H9 (cell line): ENCODE results near the gene ANAPC2. TPM values are rescaled to one million over a fixed set of nuclear protein-coding genes. Genes with fewer than 3 reads are reported as not detected.

Experiments
- DNase-seq: peaks from one replicate; pipeline ENCODE4 v3.0.0-alpha.2; 2017
- H2AFZ ChIP-seq: one replicate; pipeline ENCODE4 v1.6.1; 2013; ENCODE audit warnings: mild to moderate bottlenecking, low read length, control low read depth, moderate library complexity
- H2AK5ac ChIP-seq: 2 replicates; pipeline ENCODE4 v1.6.1; 2013; ENCODE audit warnings: low read length, control low read depth, mixed read lengths; ENCODE audit not compliant: insufficient read length
- H2BK120ac ChIP-seq: one replicate; pipeline ENCODE4 v1.6.1; 2013; ENCODE audit warnings: low read depth, mild to moderate bottlenecking, low read length, control low read depth, inconsistent platforms; ENCODE audit not compliant: poor library complexity, severe bottlenecking
- H2BK12ac ChIP-seq: 2 replicates; pipeline ENCODE4 v1.6.1; 2013; ENCODE audit warnings: low read length, control low read depth, mixed read lengths, low read depth; ENCODE audit not compliant: insufficient read length
- H2BK15ac ChIP-seq: 2 replicates; pipeline ENCODE4 v1.6.1; 2013; ENCODE audit warnings: low read depth, low read length, control low read depth
- H2BK20ac ChIP-seq: one replicate; pipeline ENCODE4 v1.6.1; 2013; ENCODE audit warnings: low read depth, mild to moderate bottlenecking, low read length, control low read depth, inconsistent platforms; ENCODE audit not compliant: poor library complexity, severe bottlenecking
- H2BK5ac ChIP-seq: 2 replicates; pipeline ENCODE4 v1.6.1; 2013; ENCODE audit warnings: low read length, control low read depth, mixed read lengths; ENCODE audit not compliant: insufficient read length
- H3K14ac ChIP-seq: 2 replicates; pipeline ENCODE4 v1.6.1; 2013; ENCODE audit warnings: low read length, control low read depth; ENCODE audit not compliant: insufficient read depth
- H3K18ac ChIP-seq: 2 replicates; pipeline ENCODE4 v1.6.1; 2013; ENCODE audit warnings: low read depth, mild to moderate bottlenecking, mixed read lengths, low read length, control low read depth; ENCODE audit not compliant: insufficient read length
- H3K23ac ChIP-seq: 2 replicates; pipeline ENCODE4 v1.6.1; 2013; ENCODE audit warnings: low read length, control low read depth, mixed read lengths, low read depth; ENCODE audit not compliant: insufficient read length
- H3K23me2 ChIP-seq: 2 replicates; pipeline ENCODE4 v1.6.1; 2013; ENCODE audit warnings: low read depth, mild to moderate bottlenecking, mixed read lengths, low read length, control low read depth; ENCODE audit not compliant: insufficient read length, poor library complexity, severe bottlenecking
- H3K27ac ChIP-seq: 2 replicates; pipeline ENCODE4 v1.5.1; 2013; ENCODE audit warnings: low read length, control low read depth, mixed read lengths, low read depth; ENCODE audit not compliant: insufficient read length
- H3K27me3 ChIP-seq: 2 replicates; pipeline ENCODE4 v1.6.1; 2013; ENCODE audit warnings: low read length, control low read depth, inconsistent platforms; ENCODE audit not compliant: insufficient read depth
- H3K4ac ChIP-seq: 2 replicates; pipeline ENCODE4 v1.6.1; 2013; ENCODE audit warnings: low read depth, mild to moderate bottlenecking, control low read depth, inconsistent platforms, low read length, moderate library complexity
- H3K4me1 ChIP-seq: 2 replicates; pipeline ENCODE4 v1.6.1; 2013; ENCODE audit warnings: low read length, control low read depth, inconsistent platforms; ENCODE audit not compliant: insufficient read depth
- H3K4me2 ChIP-seq: 2 replicates; pipeline ENCODE4 v1.6.1; 2013; ENCODE audit warnings: low read length, control low read depth, mixed read lengths; ENCODE audit not compliant: insufficient read length, insufficient read depth
- H3K56ac ChIP-seq: 2 replicates; pipeline ENCODE4 v1.6.1; 2013; ENCODE audit warnings: low read depth, mild to moderate bottlenecking, mixed read lengths, low read length, control low read depth; ENCODE audit not compliant: insufficient read length
- H3K79me1 ChIP-seq: 2 replicates; pipeline ENCODE4 v1.6.1; 2013; ENCODE audit warnings: low read depth, mild to moderate bottlenecking, moderate library complexity, low read length, control low read depth, inconsistent platforms; ENCODE audit not compliant: insufficient read depth, poor library complexity, severe bottlenecking
- H3K79me2 ChIP-seq: 2 replicates; pipeline ENCODE4 v1.6.1; 2013; ENCODE audit warnings: low read length, control low read depth, inconsistent platforms; ENCODE audit not compliant: insufficient read depth
- H3K9ac ChIP-seq: 2 replicates; pipeline ENCODE4 v1.6.1; 2013; ENCODE audit warnings: low read length, control low read depth, mixed read lengths; ENCODE audit not compliant: insufficient read length; ENCODE audit errors: extremely low read depth
- H3K9me3 ChIP-seq: one replicate; pipeline ENCODE4 v1.6.1; 2013; ENCODE audit warnings: low read depth, low read length, inconsistent platforms; ENCODE audit not compliant: control insufficient read depth
- H3T11ph ChIP-seq: one replicate; pipeline ENCODE4 v1.6.1; 2013; ENCODE audit warnings: mild to moderate bottlenecking, low read length, control low read depth, inconsistent platforms
- H4K20me1 ChIP-seq: one replicate; pipeline ENCODE4 v1.6.1; 2013; ENCODE audit not compliant: control insufficient read depth, insufficient read length, insufficient read depth
- H4K5ac ChIP-seq: 2 replicates; pipeline ENCODE4 v1.6.1; 2013; ENCODE audit warnings: low read depth, mild to moderate bottlenecking, mixed read lengths, low read length, control low read depth; ENCODE audit not compliant: insufficient read length
- H4K8ac ChIP-seq: replicated peaks from 2 replicates; pipeline ENCODE4 v1.6.1; 2013; ENCODE audit warnings: low read length, control low read depth, mixed read lengths, low read depth; ENCODE audit not compliant: insufficient read length
- H4K91ac ChIP-seq: 2 replicates; pipeline ENCODE4 v1.6.1; 2013; ENCODE audit warnings: low read depth, mild to moderate bottlenecking, moderate library complexity, mixed read lengths, low read length, control low read depth; ENCODE audit not compliant: insufficient read length
- H3K27ac Mint-ChIP-seq, 3 experiments: 2 replicates in 2 of 3; 3 replicates in 1 of 3; pipeline ENCODE4 v1.8.0; 2020 to 2021; ENCODE audit warnings: mixed read lengths in 3 of 3, mild to moderate bottlenecking in 1 of 3, moderate library complexity in 1 of 3
- H3K27me3 Mint-ChIP-seq: 2 replicates; pipeline ENCODE4 v1.8.0; 2021; ENCODE audit warnings: low read depth, mild to moderate bottlenecking, moderate library complexity, mixed read lengths
- H3K36me3 Mint-ChIP-seq, 3 experiments: 2 replicates in 2 of 3; 3 replicates in 1 of 3; pipeline ENCODE4 v1.8.0; 2020 to 2021; ENCODE audit warnings: low read depth in 3 of 3, mixed read lengths in 3 of 3; ENCODE audit not compliant: insufficient read depth in 1 of 3
- H3K4me1 Mint-ChIP-seq, 2 experiments: 2 replicates each; pipeline ENCODE4 v1.8.0; 2020; ENCODE audit warnings: mixed read lengths in 2 of 2
- H3K4me3 Mint-ChIP-seq, 2 experiments: 2 replicates in 1 of 2; 3 replicates in 1 of 2; pipeline ENCODE4 v1.8.0; 2020 to 2021; ENCODE audit warnings: mild to moderate bottlenecking in 2 of 2, mixed read lengths in 2 of 2, moderate library complexity in 1 of 2
- H3K9me3 Mint-ChIP-seq, 2 experiments: 2 replicates in 1 of 2; 3 replicates in 1 of 2; pipeline ENCODE4 v1.8.0; 2020; ENCODE audit warnings: mild to moderate bottlenecking in 2 of 2, mixed read lengths in 2 of 2, moderate library complexity in 1 of 2
- CTCF ChIP-seq: fragments of 200-600 bp; sonication (generic); conservative IDR thresholded peaks from 3 replicates; pipeline ENCODE4 v1.8.0; 2021; ENCODE audit warnings: antibody characterized with exemption, mild to moderate bottlenecking
- WGBS: extraction: QIAGEN DNeasy Blood & Tissue Kit; methylation state at CpG from one replicate; pipeline ENCODE4 v1.1.7; 2013; ENCODE audit warnings: missing lambda C conversion rate, low lambda C conversion rate, mixed read lengths; ENCODE audit not compliant: insufficient read length; ENCODE audit errors: extremely low coverage; 5-methylcytosine and 5-hydroxymethylcytosine counted together
- total RNA-seq: library from RNA; stranded (reverse); gene quantifications from 2 replicates; pipeline ENCODE4 v1.2.1, GENCODE V29; 2021

Gene ANAPC2
- total RNA-seq, 1 experiment from 2014 or later, result 54.8 TPM

GRCh38 chr9:137236936-137237421, 48.6 kb upstream of the ANAPC2 start:
- no peak overlapping the region for H4K5ac ChIP-seq
- H3K23ac ChIP-seq, result no peak overlapping the region
- H3K9me3 ChIP-seq, result no peaks in the 10 kb centered on the region
- H2AK5ac ChIP-seq, result no peak overlapping the region
- H3K4me1 ChIP-seq, result peaks cover 3% of the 10 kb centered on the region; the same call in 1 of the 2 replicates
- no peak overlapping the region for H2BK5ac ChIP-seq
- Mint-ChIP-seq H3K4me1 (peaks cover 12 to 20% of the 10 kb centered on the region in 2 experiments), H3K27ac (no peak overlapping the region), H3K9me3 (no peaks in the 10 kb centered on the region; a peak in 1 of 5 replicates), H3K36me3 (peaks cover 5 to 7% (median 6%) of the 10 kb centered on the region in 3 experiments; a peak in 6 of 7 replicates), H3K4me3 (no peak overlapping the region), H3K27me3 (peaks cover 7% of the 10 kb centered on the region)
- no peak for DNase-seq
- peaks cover 5% of the 10 kb centered on the region for H3K23me2 ChIP-seq
- H2BK12ac ChIP-seq, result no peak overlapping the region
- no peak overlapping the region for H2BK15ac ChIP-seq
- H3K79me1 ChIP-seq, result no peaks in the 10 kb centered on the region
- no CpG with 5 or more reads among the region's 11 CpGs for WGBS
- H3K9ac ChIP-seq, result no peak overlapping the region
- no peak overlapping the region for H2BK120ac ChIP-seq
- H2AFZ ChIP-seq, result no peak overlapping the region
- no peaks in the 10 kb centered on the region for H4K20me1 ChIP-seq
- no peak overlapping the region for H3K27ac ChIP-seq
- H3T11ph ChIP-seq, result no peak overlapping the region
- H3K27me3 ChIP-seq, result no peaks in the 10 kb centered on the region
- H3K18ac ChIP-seq, result no peak overlapping the region
- no peak overlapping the region for H3K56ac ChIP-seq
- H3K4me2 ChIP-seq, result no peak overlapping the region
- H3K4ac ChIP-seq, result no peak overlapping the region
- no peak for TF ChIP-seq CTCF
- H2BK20ac ChIP-seq, result no peak overlapping the region
- H4K91ac ChIP-seq, result no peak overlapping the region
- H4K8ac ChIP-seq, result no peak overlapping the region
- no peaks in the 10 kb centered on the region for H3K79me2 ChIP-seq
- no peak overlapping the region for H3K14ac ChIP-seq
